DOHH2 (cell line): Measurements from ENCODE around the gene TMEM87B.

Source experiments
- CTCF ChIP-seq: fragments of 200-600 bp; sonication (generic); IDR thresholded peaks from one replicate; pipeline ENCODE4 v1.5.1; 2014; ENCODE audit warnings: antibody characterized with exemption, mild to moderate bottlenecking, low read depth, low read length; ENCODE audit not compliant: poor library complexity, severe bottlenecking
- EZH2phosphoT487 ChIP-seq: fragments of 200-600 bp; sonication (generic); IDR thresholded peaks from 2 replicates; pipeline ENCODE4 v1.6.1; 2017; ENCODE audit warnings: borderline replicate concordance, mild to moderate bottlenecking, antibody characterized with exemption, low read length, moderate library complexity, mixed read lengths

DNA sequence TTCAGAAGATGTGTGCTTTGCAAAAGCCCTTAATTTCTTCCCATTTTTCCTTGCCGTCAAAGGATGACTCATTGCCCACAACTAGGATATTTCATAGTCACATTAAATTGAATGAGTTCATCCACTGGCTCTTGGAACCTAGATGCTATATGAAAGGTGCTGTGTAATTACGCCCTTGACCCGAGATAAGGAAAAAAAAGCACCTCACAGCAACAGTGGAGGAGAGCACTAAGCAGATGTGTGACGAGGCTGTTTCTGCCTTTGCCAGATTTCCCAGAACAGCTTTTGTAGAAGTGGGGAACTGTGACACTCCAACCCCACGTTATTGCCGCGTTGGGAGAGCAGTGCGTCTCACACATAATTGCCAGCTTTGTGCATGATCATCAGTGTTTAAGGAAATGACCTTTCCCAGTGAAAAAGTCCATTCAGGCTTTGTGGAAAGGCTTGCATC lies 33.3 kb upstream of the TMEM87B start:
- no peak for TF ChIP-seq EZH2phosphoT487
- TF ChIP-seq CTCF = no peak
